Heart left ventricle (tissue), 13 donors: Measurements from ENCODE around the gene JOSD2.

Source experiments
- POLR2A ChIP-seq, 2 donors: fragments of 450-650 bp; IDR thresholded peaks; one replicate each; pipeline ENCODE4 v1.6.1; 2017; ENCODE audit warnings: antibody characterized with exemption in 2 of 2, mild to moderate bottlenecking in 2 of 2, moderate library complexity in 2 of 2
- TF ChIP-seq, protein P1 (sequence below), 12 donors: fragments of 200-600 bp; sonication (generic) in 4 of 12; IDR thresholded peaks; one replicate each; pipeline versions ENCODE4 v1.5.0 to v1.8.0; 2018 to 2022; ENCODE audit warnings: antibody characterized with exemption in 12 of 12, mild to moderate bottlenecking in 5 of 12
- donor health status: ischemic (EF 13 %, LVEDD 7.1; RV severe dilation, severe dysfunction).
- donor health status: DM: no; HTN: yes; CAD: no.
- donor health status: DM: no; HTN: no; CAD: no.
- donor health status: ischemic (EF 25% LVEDD 6.9; RV normal size, moderate dysfunction).
- donor health status: ischemic (EF 25% LVEDD 5.7; RV mildly dilated, moderate dysfunction).
- donor health status: ischemic (EF 35%, LVEDD 5.7; RV mildly dilated, moderate dysfunction).
- donor health status: nonischemic (EF 11% LVEDD 7.7; RV severe dilation, severe dysfunction).
- donor health status: DM: yes; HTN: yes; CAD: no.
- donor health status: PGD.
- donor health status: ischemic (EF 29% LVEDD 5.4; RV normal size, mild dysfunction).
- donor health status: nonischemic (EF 23%, LVEDD 6.1; RV moderate dilation, normal function).

DNA sequence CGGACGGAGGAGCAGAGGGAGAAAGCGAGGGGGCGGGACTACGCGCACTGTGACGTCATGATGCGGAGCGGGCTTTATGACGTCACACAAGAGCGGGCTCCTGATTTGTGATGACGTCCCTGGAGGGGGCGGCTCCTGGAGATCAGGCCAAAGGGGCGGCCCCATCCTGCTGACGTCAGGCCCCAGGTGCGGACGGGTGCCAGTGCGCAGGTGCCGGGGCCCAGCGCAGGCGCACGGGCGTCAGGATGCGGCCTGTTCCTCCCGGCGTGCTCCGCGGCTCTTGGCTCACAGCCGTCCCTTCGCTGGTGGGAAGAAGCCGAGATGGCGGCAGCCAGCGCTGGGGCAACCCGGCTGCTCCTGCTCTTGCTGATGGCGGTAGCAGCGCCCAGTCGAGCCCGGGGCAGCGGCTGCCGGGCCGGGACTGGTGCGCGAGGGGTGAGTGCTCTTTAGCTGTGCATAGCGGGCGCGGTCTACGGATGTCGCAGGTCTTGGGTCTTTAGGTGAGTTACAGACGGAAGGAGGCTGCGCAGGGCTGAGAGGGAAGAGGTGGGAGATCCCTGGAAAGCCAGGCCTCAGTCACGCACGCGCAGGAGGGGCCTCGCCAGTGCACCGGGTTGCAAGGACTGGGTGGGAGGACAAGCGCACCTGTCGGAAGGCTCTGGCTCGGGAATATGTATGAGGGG, 34.6 kb downstream of the JOSD2 start, which contains the start of the genes EMC10 and GARIN5A:
- TF ChIP-seq, protein P1, sequence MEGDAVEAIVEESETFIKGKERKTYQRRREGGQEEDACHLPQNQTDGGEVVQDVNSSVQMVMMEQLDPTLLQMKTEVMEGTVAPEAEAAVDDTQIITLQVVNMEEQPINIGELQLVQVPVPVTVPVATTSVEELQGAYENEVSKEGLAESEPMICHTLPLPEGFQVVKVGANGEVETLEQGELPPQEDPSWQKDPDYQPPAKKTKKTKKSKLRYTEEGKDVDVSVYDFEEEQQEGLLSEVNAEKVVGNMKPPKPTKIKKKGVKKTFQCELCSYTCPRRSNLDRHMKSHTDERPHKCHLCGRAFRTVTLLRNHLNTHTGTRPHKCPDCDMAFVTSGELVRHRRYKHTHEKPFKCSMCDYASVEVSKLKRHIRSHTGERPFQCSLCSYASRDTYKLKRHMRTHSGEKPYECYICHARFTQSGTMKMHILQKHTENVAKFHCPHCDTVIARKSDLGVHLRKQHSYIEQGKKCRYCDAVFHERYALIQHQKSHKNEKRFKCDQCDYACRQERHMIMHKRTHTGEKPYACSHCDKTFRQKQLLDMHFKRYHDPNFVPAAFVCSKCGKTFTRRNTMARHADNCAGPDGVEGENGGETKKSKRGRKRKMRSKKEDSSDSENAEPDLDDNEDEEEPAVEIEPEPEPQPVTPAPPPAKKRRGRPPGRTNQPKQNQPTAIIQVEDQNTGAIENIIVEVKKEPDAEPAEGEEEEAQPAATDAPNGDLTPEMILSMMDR (IDR thresholded peaks at IDR 0.05) = no peak
- TF ChIP-seq POLR2A (IDR thresholded peaks at IDR 0.05) = peak in 1 of 2 donors; percentile 74
